ENCODE measurements around the gene POC1A.
"Not testable (repeated sequence)": the region's sequence is repeated elsewhere in the genome, so short reads cannot be mapped to it uniquely, and the experiment has no call there.

Gene POC1A

DNA sequence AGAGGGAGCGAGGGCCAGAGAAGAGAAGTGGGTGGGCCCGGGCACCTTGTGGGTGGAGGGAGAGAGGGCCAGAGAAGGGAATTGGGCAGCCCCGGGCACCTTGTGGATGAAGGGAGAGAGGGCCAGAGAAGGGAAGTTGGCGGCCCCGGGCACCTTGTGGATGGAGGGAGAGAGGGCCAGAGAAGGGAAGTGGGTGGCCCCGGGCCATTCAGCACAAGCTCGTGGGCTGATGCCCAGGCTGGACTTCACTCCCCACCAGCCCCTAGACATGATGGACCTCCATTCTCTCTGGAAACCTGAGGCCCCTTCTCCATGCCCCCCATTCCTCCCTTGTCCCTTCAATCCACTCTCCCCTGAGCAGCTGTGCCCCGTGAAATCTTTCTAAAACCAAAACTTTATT is 113.6 kb downstream of the POC1A start:
- no peak for DNase-seq

DNA sequence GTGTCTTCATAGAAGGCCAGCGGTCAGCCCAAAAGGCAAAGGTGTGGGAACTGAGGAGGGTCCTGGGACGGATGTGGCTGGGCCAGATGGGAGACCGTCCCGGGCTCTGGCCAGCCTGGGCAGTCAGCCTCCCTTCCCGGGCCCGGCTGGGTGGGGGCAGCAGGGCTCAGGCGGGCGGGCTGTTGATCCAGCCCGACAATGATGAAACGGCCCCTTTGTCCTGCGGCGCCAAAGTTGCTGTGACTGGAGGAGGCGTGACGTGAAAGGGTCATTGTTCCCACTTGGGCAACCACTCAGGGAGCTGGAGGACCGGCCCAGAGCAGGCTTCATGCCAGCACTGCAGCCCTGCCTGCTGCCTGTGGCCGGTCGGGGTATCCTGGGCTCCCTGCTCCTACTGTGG is 114.4 kb downstream of the POC1A start:
- DNase-seq = no peak

DNA sequence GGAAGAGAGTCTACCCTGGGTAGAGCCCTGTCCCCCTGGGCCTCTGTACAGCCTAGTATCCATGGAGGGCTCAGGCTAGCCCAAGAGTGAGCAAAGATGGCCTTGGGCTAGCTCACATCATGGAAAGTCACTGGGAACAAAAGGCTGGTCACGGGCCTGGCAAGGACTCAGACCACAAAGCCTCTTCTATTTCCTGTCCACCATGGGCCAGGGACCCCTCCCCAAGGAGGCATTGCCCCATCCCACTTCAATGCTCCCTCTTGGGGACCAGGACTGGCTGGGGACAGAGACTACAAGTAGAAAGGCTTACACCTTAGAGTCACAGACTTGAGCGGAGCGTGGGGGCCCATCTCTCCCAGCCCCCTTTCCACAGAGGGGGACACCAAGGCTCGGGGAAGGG is 114.8 kb downstream of the POC1A start:
- no peak for DNase-seq

DNA sequence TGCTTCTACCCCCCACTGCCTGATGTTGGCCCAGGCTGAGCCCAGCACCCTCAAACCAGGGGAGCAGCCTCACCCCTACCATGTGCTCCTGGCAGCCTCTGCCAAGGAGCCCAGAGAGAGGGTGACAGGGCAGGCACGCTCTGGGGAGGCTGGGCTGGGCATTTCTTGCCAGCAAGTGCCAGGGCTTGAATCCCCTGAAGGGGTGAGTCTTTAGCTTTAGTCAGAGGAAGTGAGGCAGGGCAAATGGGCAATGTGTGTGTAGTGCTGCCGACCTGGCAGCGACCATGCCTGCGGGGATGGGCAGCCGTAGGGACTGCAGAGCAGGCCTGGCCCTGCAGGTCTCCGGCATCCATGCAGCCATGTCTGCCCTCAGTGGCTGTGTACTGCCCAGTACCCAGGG is 116.0 kb downstream of the POC1A start:
- DNase-seq = no peak

DNA sequence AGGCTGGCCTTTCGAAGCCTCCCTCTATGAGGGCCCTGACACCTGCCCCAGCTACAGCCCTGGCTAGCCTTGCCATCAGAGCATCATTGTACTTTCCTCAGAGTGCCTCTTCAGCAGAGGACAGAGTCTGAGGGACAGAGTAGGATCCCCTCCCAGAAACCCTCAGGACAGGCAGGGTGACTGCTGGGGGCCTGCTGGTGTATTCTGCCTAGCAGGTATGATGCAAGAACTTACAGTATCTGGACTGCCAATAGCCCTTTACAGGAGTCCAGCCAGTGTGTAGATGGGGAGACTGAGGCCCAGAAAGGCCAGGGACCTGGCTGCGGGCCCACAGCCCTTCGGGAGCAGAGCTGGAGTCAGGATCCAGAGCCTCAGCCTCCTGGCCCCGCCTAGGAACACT is 116.9 kb downstream of the POC1A start:
- no peak for DNase-seq

DNA sequence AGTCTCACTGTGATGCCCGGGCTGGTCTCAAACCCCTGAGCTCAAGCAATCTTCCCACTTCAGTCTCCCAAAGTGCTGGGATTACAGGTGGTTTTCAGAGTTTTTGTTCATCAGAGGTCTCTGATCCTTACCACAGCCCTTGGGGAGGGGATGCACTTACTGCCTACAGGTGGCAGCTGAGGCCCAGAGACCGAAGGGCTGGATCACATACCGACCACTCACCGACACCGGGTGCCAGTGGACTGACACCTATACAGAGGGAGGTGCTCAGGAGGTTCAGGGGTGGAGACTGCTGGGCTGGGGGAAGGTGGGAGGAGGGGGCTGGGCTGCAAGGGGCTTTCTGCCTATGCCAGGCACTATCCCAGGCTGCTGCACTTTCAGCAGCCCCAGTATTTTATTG is 117.4 kb downstream of the POC1A start:
- no peak for DNase-seq

DNA sequence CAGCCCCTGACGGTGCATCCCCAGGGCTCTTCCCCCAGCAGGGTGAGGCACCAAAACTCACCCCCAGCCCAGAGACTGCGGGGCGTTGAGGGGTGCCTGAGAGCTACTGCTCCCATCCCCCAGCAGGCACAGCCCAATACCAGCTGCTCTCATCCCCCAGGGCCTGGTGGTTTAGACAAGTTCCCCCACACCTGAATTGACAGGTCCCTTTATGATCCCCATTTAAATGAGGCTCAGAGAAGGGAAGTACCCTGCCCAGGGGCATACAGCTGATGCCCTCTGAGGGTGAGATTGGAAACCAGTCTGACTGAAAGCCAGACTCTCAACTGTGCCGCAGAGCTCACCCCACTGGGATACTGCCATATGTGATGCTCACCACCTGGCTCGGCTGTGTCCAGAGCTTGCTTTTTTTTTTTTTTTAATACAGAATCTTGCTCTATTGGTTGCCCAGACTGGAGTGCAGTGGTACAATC is 118.0 kb downstream of the POC1A start:
- no peak for DNase-seq

DNA sequence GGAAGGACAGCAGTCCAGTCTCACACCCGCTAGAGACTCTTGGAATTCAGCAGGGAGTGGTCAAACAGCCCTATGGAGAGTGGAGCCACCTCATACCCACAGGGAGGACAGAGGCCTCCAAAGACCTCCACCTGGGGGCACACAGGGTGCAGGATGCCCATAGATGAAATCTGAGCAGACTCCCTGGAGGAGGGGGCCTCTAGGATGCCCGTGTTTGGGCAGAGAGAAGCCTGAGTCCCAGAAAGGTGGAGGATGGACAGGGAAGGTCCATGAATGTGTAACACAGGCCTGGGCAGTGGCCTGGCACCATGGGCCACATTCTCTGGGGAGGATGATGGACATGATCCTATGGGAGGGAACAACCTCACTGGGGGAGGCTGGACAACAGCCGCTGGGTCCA is 119.6 kb downstream of the POC1A start:
- DNase-seq = no peak

DNA sequence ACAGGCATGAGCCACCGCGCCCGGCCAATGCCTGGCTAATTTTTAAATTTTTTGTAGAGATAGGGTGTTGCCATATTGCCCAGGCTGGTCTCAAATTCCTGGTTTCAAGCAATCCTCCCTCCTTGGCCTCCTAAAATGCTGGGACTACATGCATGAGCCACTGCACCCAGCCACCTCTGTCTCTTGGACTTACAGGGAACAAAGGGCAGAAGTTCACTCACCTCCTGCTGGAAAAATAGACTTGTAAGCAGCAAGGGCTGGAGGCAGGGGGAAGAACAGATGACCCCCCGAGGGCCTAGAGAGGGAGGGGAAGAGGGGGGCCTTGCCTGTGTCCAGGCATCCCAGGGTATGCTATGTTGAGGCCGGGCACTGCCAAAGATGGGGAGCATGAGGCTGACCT is 120.0 kb downstream of the POC1A start:
- no peak for DNase-seq

DNA sequence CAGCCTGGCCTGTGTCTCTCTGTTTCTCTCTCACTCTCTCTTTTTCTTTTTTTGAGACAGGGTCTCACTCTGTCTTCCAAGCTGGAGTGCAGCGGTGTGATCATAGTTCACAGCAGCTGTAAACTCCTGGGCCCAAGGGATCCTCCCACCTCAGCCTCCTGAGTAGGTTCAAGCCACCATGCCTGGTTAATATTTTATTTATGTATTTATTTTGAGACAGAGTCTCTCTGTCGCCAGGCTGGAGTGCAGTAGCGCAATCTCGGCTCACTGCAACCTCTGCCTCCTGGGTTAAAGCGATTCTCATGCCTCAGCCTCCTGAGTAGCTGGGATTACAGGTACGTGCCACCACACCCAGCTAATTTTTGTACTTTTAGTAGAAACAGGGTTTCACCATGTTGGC is 120.5 kb downstream of the POC1A start:
- DNase-seq = not testable (repeated sequence)

DNA sequence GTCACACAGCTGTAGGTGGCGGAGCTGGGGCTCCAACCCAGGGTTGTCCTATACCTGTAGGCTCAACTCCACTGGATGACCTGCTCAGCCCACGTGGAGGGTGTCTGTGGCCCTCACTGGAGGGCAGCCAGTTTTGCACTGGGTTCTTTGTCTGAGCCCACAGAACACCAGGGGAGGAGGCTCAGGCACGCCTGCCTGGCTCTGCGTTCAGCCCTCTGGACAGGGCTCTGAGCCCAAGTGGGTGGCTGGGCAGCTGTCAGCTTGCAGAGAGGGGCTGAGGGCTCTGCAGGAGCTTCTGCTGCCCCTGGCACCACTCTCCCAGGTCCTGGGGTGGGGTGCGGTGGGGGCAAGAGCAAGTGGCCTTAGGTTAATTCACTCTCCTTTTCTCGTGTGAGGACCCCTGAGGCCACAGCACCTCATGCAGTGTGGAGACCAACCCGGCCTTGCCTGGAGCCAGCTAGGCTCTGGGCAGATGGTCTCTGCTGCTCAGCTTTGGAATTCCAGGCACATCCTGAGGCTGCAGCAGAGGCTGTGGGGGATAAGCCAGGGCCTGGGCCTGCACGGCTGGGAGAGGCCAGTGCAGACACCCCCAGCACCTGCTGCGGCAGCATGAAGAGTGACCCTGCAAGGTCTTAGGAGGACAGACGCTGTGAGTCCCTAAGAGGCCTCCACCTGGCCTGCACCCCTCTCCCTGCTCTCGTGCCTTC is 121.4 kb downstream of the POC1A start:
- no peak for DNase-seq

DNA sequence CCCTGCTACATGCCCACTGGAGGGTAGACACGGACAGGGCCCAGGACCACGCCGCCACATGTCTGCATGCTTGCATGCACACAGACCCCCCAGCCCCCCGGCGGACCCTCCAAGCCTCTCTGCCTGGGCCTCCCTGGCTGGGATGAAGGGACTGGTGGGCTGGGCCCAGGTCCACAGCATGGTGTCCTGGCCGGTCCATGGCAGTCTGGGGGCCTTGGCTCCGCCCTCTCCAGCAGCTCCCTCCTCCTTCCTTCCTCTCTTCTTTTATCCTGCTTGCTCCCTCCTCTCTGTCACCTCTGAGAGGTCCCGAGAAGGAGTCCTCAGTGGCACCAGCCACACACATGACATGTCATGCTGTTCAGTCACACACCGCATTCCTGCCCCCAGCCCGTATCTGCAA is 122.3 kb downstream of the POC1A start:
- no peak for DNase-seq

DNA sequence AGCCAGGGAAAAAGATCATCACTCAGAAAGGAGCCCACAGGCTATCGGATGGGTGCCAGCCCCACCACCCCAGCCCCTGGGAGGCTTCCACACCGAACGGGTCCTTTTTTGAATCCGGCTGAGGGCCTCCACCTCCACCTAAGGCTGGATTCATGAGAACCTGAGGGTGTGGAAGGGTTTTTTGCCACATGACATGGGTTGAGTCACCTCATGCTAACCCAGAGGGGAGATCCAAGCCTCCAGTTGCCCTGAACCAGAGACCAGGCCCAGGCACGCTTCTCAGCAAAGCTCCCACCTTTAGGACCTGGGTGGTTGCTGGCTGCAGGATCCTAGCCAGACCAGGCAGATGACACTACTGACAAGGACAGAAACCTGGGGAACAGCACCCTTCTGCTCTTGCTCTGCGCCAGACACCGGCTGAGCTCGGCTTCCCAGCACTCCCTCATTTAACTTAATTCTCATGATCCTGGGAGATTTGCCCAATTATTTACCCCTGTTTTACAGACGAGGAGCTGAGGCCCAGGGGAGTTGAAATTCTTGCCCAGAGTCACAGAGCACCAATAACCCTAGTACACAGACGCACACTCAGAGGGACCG is 123.4 kb downstream of the POC1A start:
- DNase-seq = no peak

DNA sequence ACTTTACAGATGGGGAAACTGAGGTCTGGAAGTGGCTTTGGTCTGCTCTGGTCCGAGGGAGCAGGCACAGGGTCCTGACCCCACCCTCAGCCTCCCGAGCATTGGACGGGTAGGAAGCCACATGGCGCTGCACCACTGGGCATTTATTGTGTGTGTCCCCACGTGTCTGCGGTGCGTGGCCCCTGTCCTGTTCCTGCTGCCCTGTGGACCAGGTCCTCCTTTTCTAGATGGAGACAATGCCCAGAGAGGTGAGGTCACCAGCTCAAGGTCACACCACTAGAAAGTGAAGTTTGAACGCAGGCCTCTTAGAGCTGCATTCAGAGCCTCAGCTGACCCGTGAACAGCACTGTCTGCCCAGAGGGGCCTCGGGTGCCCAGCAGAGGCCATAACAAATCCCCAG is 124.7 kb downstream of the POC1A start:
- no peak for DNase-seq

DNA sequence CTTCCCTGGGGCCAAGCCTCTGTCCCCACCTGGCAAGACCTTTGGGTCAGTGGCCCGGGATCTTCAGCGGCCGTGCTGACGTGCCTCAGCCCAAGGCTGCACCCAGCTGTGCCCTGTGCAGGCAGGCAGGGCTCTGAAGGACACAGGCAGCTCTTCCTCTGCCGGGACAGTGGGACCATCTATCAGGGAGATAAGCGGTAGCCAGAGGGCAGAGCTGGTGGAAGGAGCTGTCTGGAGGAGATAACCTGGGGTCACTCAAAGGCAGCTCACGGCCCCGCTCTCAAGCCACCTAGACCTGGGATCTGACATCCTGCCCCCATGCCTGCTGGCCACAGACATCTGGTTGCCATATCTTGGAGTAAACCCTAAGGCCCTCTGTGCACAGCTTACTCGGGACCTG is 125.2 kb downstream of the POC1A start:
- DNase-seq = no peak

DNA sequence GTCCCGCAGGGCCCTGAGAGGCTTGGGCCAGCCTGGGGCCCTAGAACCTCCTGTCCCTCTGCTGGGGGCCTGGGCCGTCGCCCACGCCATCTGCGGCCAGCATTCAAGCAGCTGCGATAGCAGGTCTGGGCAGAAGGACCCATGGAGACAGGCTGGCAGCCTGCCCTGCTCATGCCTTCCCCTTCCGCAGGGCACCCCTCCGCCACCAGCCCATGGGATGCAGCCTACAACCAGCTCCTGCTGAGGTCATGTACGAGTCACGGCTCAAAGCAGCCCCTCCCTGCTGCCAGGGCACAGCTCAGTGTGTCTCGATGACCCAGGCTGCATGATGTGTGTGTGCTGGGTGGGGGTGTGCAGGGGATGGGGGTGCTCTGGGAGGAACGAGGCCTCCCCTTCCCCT is 125.7 kb downstream of the POC1A start:
- DNase-seq = no peak

DNA sequence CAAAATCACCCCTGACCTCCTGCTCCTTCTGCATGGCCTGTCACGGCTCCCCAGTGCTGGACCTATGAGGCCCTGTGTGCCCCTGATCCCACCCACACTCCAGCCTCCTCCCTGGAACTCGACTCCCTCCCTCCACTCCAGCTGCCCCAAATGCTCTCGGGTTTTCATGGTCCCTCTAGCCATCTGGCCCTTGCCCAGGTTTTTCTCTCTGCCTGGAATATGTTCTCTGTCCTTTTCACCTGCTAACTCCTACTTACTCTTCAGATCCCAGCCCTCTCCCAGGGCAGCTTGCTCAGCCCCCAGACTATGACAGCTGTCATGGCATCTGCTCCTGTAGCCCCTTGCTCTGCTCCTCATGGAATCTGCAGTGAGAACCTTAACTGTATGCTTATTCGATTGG is 128.2 kb downstream of the POC1A start:
- DNase-seq = no peak

DNA sequence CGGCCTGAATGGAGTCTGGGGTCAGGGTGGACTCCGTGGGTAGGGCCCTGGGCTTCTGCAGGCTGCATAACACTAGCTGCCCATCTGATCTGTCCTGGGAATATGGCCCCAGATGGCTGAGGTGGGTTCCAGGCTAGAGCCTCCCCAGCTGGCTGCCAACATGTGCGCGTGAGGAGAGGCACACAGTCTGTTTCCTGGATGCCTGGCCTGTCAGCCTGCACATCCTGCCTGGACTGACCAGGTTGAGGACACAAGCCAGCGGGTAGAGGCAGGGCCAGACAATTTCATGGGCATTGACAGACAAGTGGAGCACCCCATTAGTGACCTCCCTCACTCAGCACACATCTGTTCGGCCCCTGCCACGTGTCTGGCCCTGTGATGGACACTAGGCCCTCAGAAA is 128.8 kb downstream of the POC1A start:
- DNase-seq = no peak

All from activated CD4-positive, CD25-positive, alpha-beta regulatory T cell (primary cell).